GM21529 (cell line): ENCODE measurements around the gene AGAP1.
"Not testable (repeated sequence)": the region's sequence is repeated elsewhere in the genome, so short reads cannot be mapped to it uniquely, and the experiment has no call there.

ENCODE experiments used
- ATAC-seq: cut with Tn5 transposase; IDR thresholded peaks from one replicate; pipeline ENCODE4 v1.9.1; 2021; ENCODE audit not compliant: unreplicated experiment

The AGAP1 gene

GRCh38 chr2:236073246-236073645 is 579.4 kb downstream of the AGAP1 start:
- no peak for ATAC-seq

DNA sequence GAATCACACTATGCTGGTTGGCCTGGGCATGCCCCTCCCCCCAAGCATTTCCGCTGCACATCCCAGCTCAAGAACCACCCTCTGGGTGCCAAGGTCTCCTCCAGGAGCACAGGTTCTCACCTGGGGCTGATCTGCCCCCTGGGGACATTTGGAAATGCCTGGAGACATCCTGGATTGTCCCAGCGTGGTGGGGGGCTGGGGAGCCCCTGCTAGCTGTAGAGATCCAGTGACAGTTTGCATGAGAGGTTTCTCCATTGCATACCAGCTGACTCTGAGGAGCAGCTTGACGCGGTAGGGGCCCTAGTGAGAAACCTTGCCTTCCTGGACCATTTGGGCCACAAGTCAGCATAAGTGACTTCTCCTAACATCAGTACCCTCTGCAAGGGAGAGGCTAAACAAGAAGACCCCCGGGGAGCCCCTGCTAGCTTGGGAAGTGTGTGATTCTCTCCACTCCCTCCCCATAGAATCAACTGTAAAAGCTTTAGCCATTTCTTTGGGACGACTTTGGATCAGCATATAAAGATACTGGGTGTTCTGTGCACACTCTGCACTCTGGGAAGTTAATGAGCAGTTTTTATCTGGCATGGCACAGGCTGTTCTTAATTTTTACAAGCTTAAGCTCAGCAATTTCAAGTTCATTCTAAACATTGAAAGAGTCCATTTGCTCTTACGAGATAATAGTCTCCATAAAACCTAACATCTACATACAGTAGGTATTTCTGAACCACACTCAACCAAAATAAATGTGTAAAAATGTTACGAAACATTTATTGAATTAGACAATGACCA is 580.2 kb downstream of the AGAP1 start:
- ATAC-seq, result no peak

DNA sequence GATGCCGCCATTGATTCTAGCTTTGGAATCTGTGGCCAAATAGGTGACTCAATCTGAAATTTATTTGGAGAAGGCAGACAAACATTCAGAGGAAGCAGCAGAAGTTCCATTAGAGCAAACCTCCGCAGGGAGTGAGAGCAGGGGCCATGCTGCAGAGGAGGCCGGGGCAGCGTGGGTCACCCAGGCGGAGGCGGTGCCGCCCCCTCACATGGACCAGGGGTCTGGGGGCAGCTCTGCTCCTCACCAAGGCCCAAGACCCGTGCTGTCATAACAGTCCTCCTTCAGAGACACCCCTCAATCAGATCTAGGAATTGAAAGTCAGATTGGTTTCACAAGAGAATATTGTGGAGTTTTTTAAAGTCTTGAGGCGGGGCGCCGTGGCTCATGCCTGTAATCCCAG is 582.0 kb downstream of the AGAP1 start:
- ATAC-seq, result no peak

- ATAC-seq, result no peak
Measured at GRCh38 chr2:236078297-236079255, 584.7 kb downstream of the AGAP1 start.

- ATAC-seq, result no peak
Measured at GRCh38 chr2:236080412-236080811, 586.6 kb downstream of the AGAP1 start.

DNA sequence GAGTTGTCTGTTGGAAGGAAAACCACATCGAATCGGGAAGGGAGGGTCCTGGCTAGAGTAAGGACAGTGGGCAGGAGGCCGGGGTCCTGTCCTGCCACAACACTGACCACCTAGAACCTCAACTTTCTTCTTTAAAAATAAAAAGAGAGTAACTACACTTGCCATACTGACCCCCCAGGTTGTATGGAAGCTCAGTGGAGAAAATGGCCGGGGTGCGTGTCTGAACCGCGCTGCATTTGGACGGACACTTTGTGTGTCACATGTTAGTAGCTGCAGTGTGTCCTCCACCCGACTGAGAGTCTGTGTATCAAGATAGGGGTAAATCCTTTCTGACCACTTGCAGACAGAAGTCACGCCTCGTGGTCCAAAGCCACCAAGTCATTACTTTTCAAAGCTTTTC is 587.3 kb downstream of the AGAP1 start:
- no peak for ATAC-seq

GRCh38 chr2:236082061-236082460 is 588.2 kb downstream of the AGAP1 start:
- no peak for ATAC-seq

DNA sequence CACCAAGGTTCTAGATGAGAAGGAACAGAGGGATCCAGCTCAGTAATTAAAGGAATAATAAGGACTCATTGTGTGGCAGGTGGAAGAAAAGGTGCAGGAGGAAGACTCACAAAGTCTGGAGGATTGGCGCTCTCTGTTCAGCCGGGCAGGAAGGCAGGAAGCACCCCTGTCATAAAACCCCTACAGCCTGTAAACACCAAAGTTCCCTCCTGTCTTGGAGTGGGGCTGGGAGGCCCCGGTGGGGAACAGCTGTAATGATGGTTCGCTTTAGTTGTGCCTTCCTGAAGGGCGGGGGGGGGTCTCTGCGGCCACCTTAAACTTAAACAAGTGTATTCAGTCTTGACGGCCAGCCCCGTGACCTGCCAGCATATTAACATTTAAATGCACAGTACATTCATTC is 590.1 kb downstream of the AGAP1 start:
- ATAC-seq, result no peak

- no peak for ATAC-seq
Measured at GRCh38 chr2:236085211-236085610, 591.4 kb downstream of the AGAP1 start.

- ATAC-seq, result no peak
Measured at GRCh38 chr2:236085647-236086046, 591.8 kb downstream of the AGAP1 start.

GRCh38 chr2:236086403-236086970 is 592.6 kb downstream of the AGAP1 start:
- ATAC-seq, result no peak

- no peak for ATAC-seq
Measured at GRCh38 chr2:236086971-236087465, 593.2 kb downstream of the AGAP1 start.

DNA sequence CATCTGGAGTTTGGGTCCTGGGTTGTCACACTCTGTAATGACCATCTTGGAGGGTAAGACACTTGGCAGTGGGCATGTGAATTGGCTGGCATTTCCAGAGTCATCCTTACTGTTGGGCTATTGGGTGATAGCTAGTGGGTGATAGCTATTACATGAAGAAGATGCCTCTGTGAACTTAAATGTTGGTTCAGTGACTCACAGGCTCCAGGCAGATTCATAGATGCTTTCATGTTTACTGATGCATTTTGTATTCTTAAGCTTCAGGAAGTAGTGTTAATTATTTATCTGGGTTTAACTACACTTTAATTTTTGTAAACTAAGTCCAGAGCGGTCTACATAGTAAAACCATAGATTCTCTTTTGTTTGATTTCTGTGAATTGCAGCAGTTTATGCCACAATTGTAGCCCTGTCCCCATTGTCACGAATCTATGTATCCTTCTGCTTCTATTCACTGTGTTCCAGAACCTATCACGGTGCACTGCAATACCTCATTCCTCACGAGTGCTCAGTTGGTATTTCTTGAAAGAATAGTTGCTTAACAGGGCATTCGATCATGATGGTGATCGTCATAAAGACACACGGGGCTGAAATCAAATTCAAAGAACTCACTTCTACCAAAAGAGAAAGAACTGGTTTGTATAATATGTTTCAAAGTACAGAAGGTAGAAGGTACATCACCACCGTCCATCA is 594.7 kb downstream of the AGAP1 start:
- ATAC-seq, result no peak

DNA sequence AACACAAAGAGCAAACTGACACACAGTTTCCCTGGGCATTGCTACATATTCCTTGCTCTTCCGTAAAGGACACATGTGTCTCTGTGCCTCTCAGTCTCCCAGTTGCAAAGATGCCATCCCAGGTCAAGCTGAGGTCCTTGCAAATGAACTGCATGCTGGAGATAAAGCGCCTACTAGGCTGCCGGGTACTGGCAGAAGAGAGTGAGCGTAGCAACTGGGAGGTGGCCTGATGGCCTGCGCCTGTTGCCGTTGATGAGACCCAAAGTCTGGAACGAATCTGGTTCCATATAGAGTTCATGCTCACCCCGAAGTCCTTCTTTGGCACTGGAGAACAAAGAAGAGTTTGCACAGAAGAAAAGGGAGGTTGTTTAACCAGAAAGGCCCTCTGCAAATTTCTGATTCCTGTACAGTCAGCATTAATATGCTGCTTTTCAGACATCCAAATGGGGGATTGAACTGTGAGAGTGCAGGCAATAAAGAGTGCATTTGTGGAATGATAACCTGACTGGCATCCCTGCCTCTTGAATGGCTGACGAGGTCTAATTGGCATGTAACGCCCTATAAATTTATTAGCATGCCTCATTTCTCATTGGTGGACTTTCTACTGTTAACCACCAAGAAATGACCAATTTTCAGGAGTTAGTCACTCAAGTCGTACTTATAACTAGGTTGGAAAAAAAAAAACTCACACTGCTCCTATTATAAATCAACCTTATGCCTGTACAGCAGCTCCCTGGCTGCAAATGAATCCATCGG is 595.6 kb downstream of the AGAP1 start:
- ATAC-seq, result no peak

DNA sequence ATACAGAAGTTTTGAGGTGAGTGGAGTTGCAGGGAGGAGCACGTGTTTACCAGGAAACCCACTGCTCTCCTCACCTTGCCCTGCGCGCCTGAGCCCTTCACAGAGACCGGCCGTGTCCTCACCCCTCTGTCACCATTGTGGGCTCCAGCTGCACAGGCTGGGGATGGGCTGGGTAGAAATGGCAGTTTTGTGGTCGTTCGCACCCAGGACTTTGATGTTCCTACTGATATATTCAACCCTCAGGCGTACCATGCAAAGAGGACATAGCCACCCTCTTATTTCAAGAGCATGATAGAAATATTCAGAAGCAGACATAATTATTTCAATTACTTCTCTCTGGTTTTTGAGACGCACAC is 596.2 kb downstream of the AGAP1 start:
- ATAC-seq, result no peak

GRCh38 chr2:236090826-236091225 is 597.0 kb downstream of the AGAP1 start:
- ATAC-seq, result not testable (repeated sequence)

DNA sequence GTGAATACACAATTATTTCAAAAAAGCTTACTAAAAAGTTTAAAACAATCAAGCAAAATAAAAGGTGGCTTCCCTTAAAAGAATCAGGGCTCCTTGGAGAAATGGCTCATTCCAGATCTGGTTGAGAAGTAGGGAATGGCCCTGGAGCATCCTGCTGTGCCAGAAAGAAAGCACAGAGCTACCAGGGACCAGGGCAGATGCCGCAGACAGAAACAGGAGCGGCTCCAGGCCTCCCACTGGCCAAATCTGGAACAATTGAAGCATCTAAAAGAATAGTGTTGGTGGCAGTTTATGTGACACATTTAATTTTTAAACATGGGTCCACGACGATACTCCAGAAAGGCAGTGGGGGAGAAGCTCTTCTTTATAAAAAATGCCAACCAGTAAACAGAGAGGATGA is 598.9 kb downstream of the AGAP1 start:
- ATAC-seq, result no peak

DNA sequence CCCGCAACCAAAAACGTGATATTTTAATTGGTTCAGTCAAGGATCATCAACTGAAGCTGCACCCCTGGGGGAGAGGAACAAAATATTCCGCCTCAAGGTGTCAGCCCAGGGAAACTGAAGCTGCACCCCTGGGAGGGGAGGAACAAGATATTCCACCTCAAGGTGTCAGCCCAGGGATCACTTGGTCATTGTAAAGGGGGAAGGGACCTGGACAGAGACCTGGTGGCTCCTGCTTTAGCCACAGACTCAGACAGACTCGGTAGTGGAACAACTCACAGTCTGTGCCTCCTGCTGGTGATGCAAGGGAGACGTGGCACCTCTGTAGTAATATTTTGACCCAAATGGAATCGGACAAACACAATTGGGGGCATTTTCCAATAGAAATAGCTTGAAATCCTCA is 599.3 kb downstream of the AGAP1 start:
- no peak for ATAC-seq

DNA sequence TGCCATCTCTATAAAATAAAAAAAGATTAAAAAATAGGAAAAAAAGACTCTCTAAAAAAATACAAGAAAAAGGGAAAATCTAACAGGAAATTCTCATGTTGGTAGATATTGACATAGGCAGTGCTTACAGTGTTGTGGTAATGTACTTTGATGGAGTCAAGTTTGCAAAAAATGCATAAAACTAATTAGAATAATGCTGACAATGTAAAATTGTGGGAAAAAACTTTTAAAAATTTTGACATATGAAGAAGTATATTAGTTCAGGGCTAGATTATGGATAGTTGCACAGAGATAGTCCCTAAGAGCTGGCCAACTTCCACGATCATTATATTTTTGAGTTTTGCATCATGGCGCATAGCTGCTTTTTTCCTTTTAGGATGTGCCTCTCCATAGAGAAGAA is 601.7 kb downstream of the AGAP1 start:
- no peak for ATAC-seq

- ATAC-seq, result no peak
Measured at GRCh38 chr2:236101311-236101950, 607.6 kb downstream of the AGAP1 start.
